SK-N-MC (cell line): Measurements from ENCODE around the gene SMARCC1.

Experiments
- EZH2 ChIP-seq: fragments of 200-600 bp; sonication (generic); IDR thresholded peaks from one replicate; pipeline ENCODE4 v1.6.1; 2017; ENCODE audit warnings: antibody characterized with exemption
- POLR2AphosphoS5 ChIP-seq: IDR thresholded peaks from 2 replicates; pipeline ENCODE4 v1.6.1; 2012; ENCODE audit warnings: mild to moderate bottlenecking, low read depth, low read length, borderline replicate concordance

DNA sequence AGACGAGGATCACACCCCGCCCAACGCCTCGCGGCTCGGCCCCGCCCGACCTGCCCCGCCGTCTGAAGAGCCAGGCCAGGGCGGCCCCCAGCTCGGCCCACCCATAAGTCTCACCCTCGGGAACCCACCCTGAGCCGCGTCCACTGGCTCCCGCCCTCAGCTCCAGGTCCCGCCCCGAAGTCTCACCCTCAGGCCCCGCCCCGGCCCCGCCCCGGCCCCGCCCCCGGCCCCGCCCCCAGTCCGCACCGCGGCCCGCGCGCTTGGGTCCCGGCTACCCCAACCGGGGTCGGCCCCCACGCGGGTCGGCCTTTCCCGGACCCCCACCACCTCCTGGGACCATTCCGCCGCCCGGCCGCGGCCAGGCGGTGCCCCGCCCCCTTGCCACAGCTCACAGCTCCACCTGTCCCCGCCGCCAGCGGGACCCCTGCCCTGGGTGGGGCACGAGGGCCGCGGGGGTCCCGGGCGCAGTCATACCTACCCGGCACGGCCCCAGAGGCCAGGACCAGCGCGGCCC is 203.5 kb downstream of the SMARCC1 start:
- TF ChIP-seq POLR2AphosphoS5 (no peak), EZH2 (no peak)
